HTERT RPE-1 (cell line): Measurements from ENCODE around the gene IRF6.

ENCODE experiments used
- in situ Hi-C: fragments of 300-500 bp; cut with MboI; formaldehyde crosslinking; loops from 4 replicates; pipeline ENCODE4 v1.14.3; 2020; ENCODE audit warnings: low sequenced_read_pairs

The IRF6 gene

GRCh38 chr1:209738270-209738669 lies 67.7 kb downstream of the IRF6 start:
- in situ Hi-C loops = no loop called here

- in situ Hi-C loops = no loop called here
Measured at GRCh38 chr1:209737118-209737505, 68.8 kb downstream of the IRF6 start.

- in situ Hi-C loops = no loop called here
Measured at GRCh38 chr1:209736490-209737117, 69.3 kb downstream of the IRF6 start.
